HepG2 (cell line): ENCODE measurements around the gene ZDHHC7. TPM values are rescaled to one million over a fixed set of nuclear protein-coding genes. Genes with fewer than 3 reads are reported as not detected.

Experiments
- ATF5 ChIP-seq: sonication (generic); formaldehyde crosslinking; IDR thresholded peaks from 2 replicates; pipeline ENCODE4 v1.4.0; 2020; ENCODE audit warnings: mild to moderate bottlenecking, low read depth, missing genetic modification reagents
- GTF2F1 ChIP-seq: fragments of 150-350 bp; IDR thresholded peaks from 2 replicates; pipeline ENCODE4 v1.6.1; 2014; ENCODE audit warnings: low read length
- HNRNPL ChIP-seq: fragments of 200-400 bp; formaldehyde crosslinking; IDR thresholded peaks from 2 replicates; pipeline ENCODE4 v1.6.1; 2017; ENCODE audit warnings: mild to moderate bottlenecking, low read depth, low read length
- MYPOP ChIP-seq: sonication (generic); formaldehyde crosslinking; IDR thresholded peaks from 2 replicates; pipeline ENCODE4 v1.8.1; 2023; ENCODE audit warnings: mild to moderate bottlenecking, moderate library complexity, missing genetic modification reagents
- NCOA1 ChIP-seq: sonication (generic); formaldehyde crosslinking; IDR thresholded peaks from 2 replicates; pipeline ENCODE4 v1.9.0; 2021; ENCODE audit warnings: missing genetic modification reagents
- PAWR ChIP-seq: sonication (generic); formaldehyde crosslinking; IDR thresholded peaks from 2 replicates; pipeline ENCODE4 v1.4.0; 2020; ENCODE audit warnings: missing genetic modification reagents, mild to moderate bottlenecking, borderline replicate concordance
- RBFOX2 ChIP-seq: fragments of 200-400 bp; formaldehyde crosslinking; IDR thresholded peaks from 2 replicates; pipeline ENCODE4 v1.6.1; 2017; ENCODE audit warnings: low read depth, mild to moderate bottlenecking, low read length
- RBM22 ChIP-seq: fragments of 200-400 bp; formaldehyde crosslinking; optimal IDR thresholded peaks from 2 replicates; pipeline ENCODE3; 2017; ENCODE audit warnings: mild to moderate bottlenecking, low read length, moderate library complexity
- SRF ChIP-seq: IDR thresholded peaks from 2 replicates; pipeline ENCODE4 v1.6.1; 2011; ENCODE audit warnings: mild to moderate bottlenecking, low read depth, low read length, moderate library complexity
- TARDBP ChIP-seq: sonication (generic); formaldehyde crosslinking; IDR thresholded peaks from 2 replicates; pipeline ENCODE4 v1.8.0; 2022; ENCODE audit warnings: mild to moderate bottlenecking, missing genetic modification reagents
- ZNF142 ChIP-seq: sonication (generic); formaldehyde crosslinking; IDR thresholded peaks from 2 replicates; pipeline ENCODE4 v1.4.0; 2020; ENCODE audit warnings: missing genetic modification reagents
- ZNF414 ChIP-seq: sonication (generic); formaldehyde crosslinking; IDR thresholded peaks from 2 replicates; pipeline ENCODE4 v1.5.0; 2020; ENCODE audit warnings: missing genetic modification reagents
- ZNF678 ChIP-seq: sonication (generic); formaldehyde crosslinking; IDR thresholded peaks from 2 replicates; pipeline ENCODE4 v1.4.0; 2020; ENCODE audit warnings: mild to moderate bottlenecking, missing genetic modification reagents
- ZNF747 ChIP-seq: sonication (generic); formaldehyde crosslinking; IDR thresholded peaks from 2 replicates; pipeline ENCODE4 v1.8.1; 2023; ENCODE audit warnings: missing genetic modification reagents, mild to moderate bottlenecking, borderline replicate concordance
- polyA plus RNA-seq, 8 experiments: library from polyadenylated mRNA; depleted of rRNA in 3 of 8; stranded (reverse) in 7 of 8; unstranded in 1 of 8; fragments of >200 nt; fragmentation: Illumina TruSeq in 4 of 8; extraction: Trizol in 4 of 8; gene quantifications; 2 replicates each; pipeline versions ENCODE4 v1.2.1 to v1.2.3, GENCODE V29; 2011 to 2016; ENCODE audit warnings: low read depth in 4 of 8, missing spikeins in 1 of 8, mixed read lengths in 1 of 8; ENCODE audit not compliant: insufficient read depth in 1 of 8
- total RNA-seq, 5 experiments: library from RNA; depleted of rRNA; stranded (reverse); fragments of >200 nt; fragmentation: Illumina TruSeq; extraction: Trizol; gene quantifications; 2 replicates each; pipeline ENCODE4 v1.2.3, GENCODE V29; 2016; ENCODE audit warnings: low read depth in 1 of 5

The ZDHHC7 gene
- total and polyA plus RNA-seq, 2 of the 13 experiments (the other 11 are each of a cell fraction or from before 2014, with no cell fraction given) = 46.8 to 67.6 TPM

DNA sequence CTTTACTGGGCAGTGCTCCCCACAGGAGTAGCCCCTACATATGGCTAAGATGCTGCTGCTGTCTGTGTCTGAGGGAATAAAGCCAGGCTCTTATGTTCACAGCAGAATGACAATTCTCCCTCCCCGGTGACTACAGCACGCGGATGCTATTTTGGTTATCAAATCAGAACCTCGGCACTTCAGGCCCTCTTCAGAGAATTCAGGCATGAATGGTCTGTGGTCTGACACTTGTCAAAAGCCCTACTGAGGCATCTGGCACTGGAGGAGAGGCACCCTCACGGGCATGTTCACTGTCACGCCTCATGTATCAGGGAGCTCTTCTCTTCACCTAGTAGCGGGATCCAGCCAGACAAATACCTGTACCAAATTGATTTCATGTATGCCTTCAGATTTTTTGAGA is 46.6 kb upstream of the ZDHHC7 start (continued):
- TF ChIP-seq ZNF142 (CRISPR knock-in tag) = no peak
- TF ChIP-seq ZNF414 (CRISPR knock-in tag) = no peak
- TF ChIP-seq RBFOX2 = no peak
- TF ChIP-seq ZNF747 (CRISPR knock-in tag) = no peak
- TF ChIP-seq TARDBP (CRISPR knock-in tag) = no peak
- no peak for TF ChIP-seq GTF2F1
- TF ChIP-seq PAWR (CRISPR knock-in tag) = no peak
- no peak for TF ChIP-seq ZNF678 (CRISPR knock-in tag)
- no peak for TF ChIP-seq SRF
- TF ChIP-seq RBM22 = no peak
- no peak for TF ChIP-seq HNRNPL
- no peak for TF ChIP-seq ATF5 (CRISPR knock-in tag)
- no peak for TF ChIP-seq MYPOP (CRISPR knock-in tag)
- no peak for TF ChIP-seq NCOA1 (CRISPR knock-in tag)
